GM21526 (cell line): ENCODE results near the gene AHDC1.

ENCODE experiments used
- ATAC-seq: cut with Tn5 transposase; IDR thresholded peaks from one replicate; pipeline ENCODE4 v1.9.1; 2021; ENCODE audit warnings: moderate library complexity; ENCODE audit not compliant: unreplicated experiment, low FRiP score

The AHDC1 gene

GRCh38 chr1:27588256-27589232 lies 15.4 kb downstream of the AHDC1 start:
- no peak for ATAC-seq

- no peak for ATAC-seq
Observed at GRCh38 chr1:27585684-27586083, 18.3 kb downstream of the AHDC1 start.

- ATAC-seq, result no peak
Observed at GRCh38 chr1:27584453-27584852, 19.5 kb downstream of the AHDC1 start.

GRCh38 chr1:27583479-27583878 lies 20.5 kb downstream of the AHDC1 start:
- no peak for ATAC-seq

GRCh38 chr1:27581823-27582243 lies 22.1 kb downstream of the AHDC1 start:
- no peak for ATAC-seq

- no peak for ATAC-seq
Observed at GRCh38 chr1:27577504-27578188, 26.3 kb downstream of the AHDC1 start.

GRCh38 chr1:27576806-27577227 lies 27.1 kb downstream of the AHDC1 start:
- no peak for ATAC-seq

GRCh38 chr1:27575840-27576331 lies 28.1 kb downstream of the AHDC1 start:
- ATAC-seq, result no peak

- ATAC-seq, result no peak
Observed at GRCh38 chr1:27574871-27575831, 28.8 kb downstream of the AHDC1 start.

- ATAC-seq, result no peak
Observed at GRCh38 chr1:27574001-27574781, 29.8 kb downstream of the AHDC1 start.

- no peak for ATAC-seq
Observed at GRCh38 chr1:27572679-27573426, 31.1 kb downstream of the AHDC1 start.

GRCh38 chr1:27572019-27572678 lies 31.8 kb downstream of the AHDC1 start:
- ATAC-seq, result no peak

GRCh38 chr1:27571439-27572018 lies 32.4 kb downstream of the AHDC1 start:
- no peak for ATAC-seq

- no peak for ATAC-seq
Observed at GRCh38 chr1:27570784-27571183, 33.2 kb downstream of the AHDC1 start.

GRCh38 chr1:27570356-27570755 lies 33.6 kb downstream of the AHDC1 start:
- no peak for ATAC-seq

- ATAC-seq, result no peak
Observed at GRCh38 chr1:27569506-27570291, 34.2 kb downstream of the AHDC1 start.

- no peak for ATAC-seq
Observed at GRCh38 chr1:27569088-27569460, 34.9 kb downstream of the AHDC1 start.
